Thymus (tissue), 11 donors: ENCODE results near the gene TASOR2. TPM values are rescaled to one million over a fixed set of nuclear protein-coding genes. Genes with fewer than 3 reads are reported as not detected.

Experiments used
- DNase-seq, 9 donors: peaks; one replicate each; pipeline ENCODE4 v3.0.0-alpha.2; 2013; ENCODE audit warnings: low spot score in 9 of 9, low read depth in 6 of 9, missing footprints in 1 of 9
- H3K27ac ChIP-seq, 2 donors: one replicate each; pipeline ENCODE4 v1.5.1; 2013; ENCODE audit warnings: control low read depth in 1 of 2, low read depth in 1 of 2, low read length in 1 of 2, mild to moderate bottlenecking in 1 of 2, moderate library complexity in 1 of 2
- H3K27me3 ChIP-seq, 2 donors: one replicate each; pipeline ENCODE4 v1.5.1; 2013; ENCODE audit warnings: low read length in 1 of 2; ENCODE audit not compliant: control insufficient read depth in 2 of 2, insufficient read depth in 1 of 2
- H3K36me3 ChIP-seq, 2 donors: one replicate each; pipeline ENCODE4 v1.5.1; 2013; ENCODE audit warnings: low read length in 1 of 2, mild to moderate bottlenecking in 1 of 2, moderate library complexity in 1 of 2; ENCODE audit not compliant: control insufficient read depth in 2 of 2, insufficient read depth in 2 of 2
- H3K4me1 ChIP-seq, 2 donors: one replicate each; pipeline ENCODE4 v1.5.1; 2013; ENCODE audit warnings: low read length in 2 of 2; ENCODE audit not compliant: control insufficient read depth in 2 of 2, insufficient read depth in 2 of 2
- H3K4me3 ChIP-seq, 2 donors: one replicate each; pipeline ENCODE4 v1.5.1; 2013; ENCODE audit warnings: low read length in 2 of 2, control low read depth in 1 of 2, mild to moderate bottlenecking in 1 of 2
- H3K9me3 ChIP-seq, 2 donors: one replicate each; pipeline ENCODE4 v1.5.1; 2013; ENCODE audit warnings: low read length in 1 of 2, mild to moderate bottlenecking in 1 of 2; ENCODE audit not compliant: control insufficient read depth in 2 of 2, insufficient read depth in 1 of 2
- WGBS: extraction: QIAGEN DNeasy Blood & Tissue Kit; methylation state at CpG from one replicate; pipeline ENCODE4 v1.1.7; 2013; 5-methylcytosine and 5-hydroxymethylcytosine counted together
- polyA plus RNA-seq: library from polyadenylated mRNA; stranded (reverse); fragments of 200-250 nt; gene quantifications from one replicate; pipeline ENCODE4 v1.2.3, GENCODE V29; 2013
- total RNA-seq: library from RNA; stranded (reverse); fragments of 120-200 nt; gene quantifications from one replicate; pipeline ENCODE4 v1.2.4, GENCODE V29; 2013
- donor health status: healthy.

The TASOR2 gene
- total and polyA plus RNA-seq, 2 donors, result 19.2 to 41.6 TPM

DNA sequence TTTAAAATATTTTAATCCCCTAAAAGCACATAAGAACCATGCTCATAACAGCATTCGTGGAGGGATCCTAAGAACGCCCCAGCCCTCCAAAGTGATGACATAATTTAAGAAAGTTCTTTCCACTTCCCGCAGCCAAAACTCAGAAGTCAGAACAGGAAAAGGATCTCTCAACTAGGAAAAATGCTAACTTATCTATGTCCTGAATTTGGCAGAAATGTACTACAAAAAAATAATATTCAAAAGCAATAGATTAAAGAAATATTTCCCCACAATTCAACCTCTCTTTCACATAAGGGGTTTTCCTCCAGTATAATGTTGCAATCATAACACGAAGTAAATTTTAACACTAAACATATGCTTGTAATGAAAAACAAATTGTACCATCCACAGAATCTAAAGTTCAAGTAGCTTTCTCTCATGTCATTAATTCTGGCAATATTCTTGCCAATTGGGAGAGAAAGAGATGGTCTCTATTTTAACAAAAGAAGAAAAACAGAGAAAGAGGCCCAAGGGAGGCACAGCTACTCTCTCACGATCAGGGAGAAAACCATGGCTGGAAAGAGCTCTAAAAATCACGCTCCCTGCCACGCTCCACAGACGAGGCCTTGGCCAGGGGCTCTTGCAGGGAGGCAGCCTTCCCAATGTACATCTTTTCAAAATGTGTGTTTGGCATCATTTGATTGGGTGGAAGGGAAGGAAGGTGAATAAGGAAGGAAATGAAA is 41.1 kb upstream of the TASOR2 start:
- peak overlapping the region in 1 of 2 donors; percentile 41 for H3K27ac ChIP-seq
- 96% methylated on average over 8 of the region's 8 CpGs for WGBS
- peaks cover 4 to 25% of the 10 kb centered on the region in 2 donors for H3K4me1 ChIP-seq
- no peaks in the 10 kb centered on the region for H3K27me3 ChIP-seq
- no peaks in the 10 kb centered on the region for H3K9me3 ChIP-seq
- peaks cover 10 to 13% of the 10 kb centered on the region in 2 donors for H3K36me3 ChIP-seq
- DNase-seq, result no peak
- no peak overlapping the region for H3K4me3 ChIP-seq

DNA sequence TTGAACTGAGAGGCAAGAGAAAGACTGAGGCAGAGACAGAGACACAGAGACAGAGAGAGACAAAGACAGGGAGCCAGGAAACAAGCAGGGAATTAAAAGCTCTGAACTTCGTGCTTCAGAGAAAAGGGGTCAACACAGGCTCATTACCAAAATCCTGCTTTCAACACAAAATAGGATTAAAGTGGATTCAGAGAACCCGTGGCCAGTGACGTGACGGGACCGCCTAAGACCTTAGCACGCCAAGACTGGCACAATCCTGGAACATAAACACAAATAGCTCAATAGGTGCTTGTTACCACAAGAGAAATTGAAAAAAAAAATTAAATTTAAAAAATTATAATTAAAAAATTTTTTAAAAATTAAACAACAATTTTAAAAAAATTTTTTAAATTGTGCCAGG is 39.7 kb upstream of the TASOR2 start:
- H3K9me3 ChIP-seq, result no peaks in the 10 kb centered on the region
- WGBS, result 98% methylated on average over 6 of the region's 6 CpGs
- no peaks in the 10 kb centered on the region for H3K27me3 ChIP-seq
- H3K4me1 ChIP-seq, result peaks cover 4 to 21% of the 10 kb centered on the region in 2 donors
- H3K36me3 ChIP-seq, result peaks cover 8 to 13% of the 10 kb centered on the region in 2 donors
- no peak overlapping the region for H3K27ac ChIP-seq
- H3K4me3 ChIP-seq, result no peak overlapping the region
- DNase-seq, result no peak

DNA sequence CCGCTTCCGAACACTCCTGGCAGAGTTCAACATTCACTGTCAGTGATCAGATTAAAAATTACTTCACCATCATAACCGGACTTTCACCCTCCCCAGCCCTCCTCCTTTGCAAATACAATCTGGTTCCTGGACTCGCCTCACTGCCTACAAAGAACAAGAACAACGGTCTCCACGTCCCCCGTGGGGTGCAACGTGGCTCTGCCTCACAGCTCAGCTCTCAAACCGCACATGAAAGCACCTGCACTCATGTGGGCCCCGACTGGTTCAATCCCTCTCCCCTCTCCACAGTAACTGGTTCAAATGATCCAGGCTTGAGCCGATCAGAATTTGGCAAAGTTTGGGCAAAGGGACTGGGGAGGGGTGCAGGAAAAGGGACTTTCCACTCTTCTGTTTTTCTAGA is 39.3 kb upstream of the TASOR2 start:
- peak in 1 of 9 donors; percentile 50 for DNase-seq
- Histone ChIP-seq H3K9me3 (no peaks in the 10 kb centered on the region), H3K4me1 (peaks cover 4 to 21% of the 10 kb centered on the region in 2 donors), H3K27ac (peak overlapping the region in 1 of 2 donors; percentile 67), H3K36me3 (peaks cover 3 to 10% of the 10 kb centered on the region in 2 donors), H3K4me3 (no peak overlapping the region), H3K27me3 (no peaks in the 10 kb centered on the region)
- 86% methylated on average over 11 of the region's 11 CpGs for WGBS

DNA sequence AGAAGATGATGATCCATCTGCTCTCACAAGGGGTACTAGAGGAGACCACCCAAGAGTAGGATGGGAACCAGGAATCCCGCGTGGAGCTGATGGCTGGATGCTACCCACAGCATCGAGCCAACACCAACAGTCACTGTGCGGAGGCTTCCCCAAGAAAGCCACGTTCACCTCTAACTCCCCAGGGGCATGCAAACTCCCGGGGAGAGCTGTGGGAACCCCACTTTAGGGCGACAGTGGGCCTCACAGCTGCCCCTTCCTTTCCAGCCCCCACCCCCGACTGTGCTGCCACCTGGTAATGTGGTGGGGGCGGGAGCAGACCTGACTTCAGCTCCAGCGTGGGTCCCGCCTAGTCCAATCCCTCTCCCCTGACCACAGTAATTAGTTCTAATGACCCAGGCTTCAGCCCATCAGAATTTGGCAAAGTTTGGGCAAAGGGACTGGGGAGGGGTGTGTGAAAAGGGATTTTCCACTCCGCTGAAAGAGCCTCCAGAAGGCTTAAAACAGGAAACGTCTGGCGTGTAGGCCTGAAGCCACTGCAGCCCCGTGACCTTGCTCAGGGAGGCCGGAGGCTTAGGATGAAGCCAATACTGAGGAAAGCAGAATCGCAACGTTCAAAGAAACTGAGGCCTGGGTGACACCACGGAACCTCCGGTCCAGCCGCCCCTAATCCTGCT is 38.6 kb upstream of the TASOR2 start:
- H3K36me3 ChIP-seq, result peaks cover 3 to 7% of the 10 kb centered on the region in 2 donors
- no peaks in the 10 kb centered on the region for H3K27me3 ChIP-seq
- DNase-seq, result peak in 1 of 9 donors; percentile 28
- H3K9me3 ChIP-seq, result no peaks in the 10 kb centered on the region
- peaks cover 4 to 23% of the 10 kb centered on the region in 2 donors for H3K4me1 ChIP-seq
- H3K4me3 ChIP-seq, result no peak overlapping the region
- peak overlapping the region in 1 of 2 donors; percentile 67 for H3K27ac ChIP-seq
- WGBS, result 83% methylated on average over 21 of the region's 21 CpGs

DNA sequence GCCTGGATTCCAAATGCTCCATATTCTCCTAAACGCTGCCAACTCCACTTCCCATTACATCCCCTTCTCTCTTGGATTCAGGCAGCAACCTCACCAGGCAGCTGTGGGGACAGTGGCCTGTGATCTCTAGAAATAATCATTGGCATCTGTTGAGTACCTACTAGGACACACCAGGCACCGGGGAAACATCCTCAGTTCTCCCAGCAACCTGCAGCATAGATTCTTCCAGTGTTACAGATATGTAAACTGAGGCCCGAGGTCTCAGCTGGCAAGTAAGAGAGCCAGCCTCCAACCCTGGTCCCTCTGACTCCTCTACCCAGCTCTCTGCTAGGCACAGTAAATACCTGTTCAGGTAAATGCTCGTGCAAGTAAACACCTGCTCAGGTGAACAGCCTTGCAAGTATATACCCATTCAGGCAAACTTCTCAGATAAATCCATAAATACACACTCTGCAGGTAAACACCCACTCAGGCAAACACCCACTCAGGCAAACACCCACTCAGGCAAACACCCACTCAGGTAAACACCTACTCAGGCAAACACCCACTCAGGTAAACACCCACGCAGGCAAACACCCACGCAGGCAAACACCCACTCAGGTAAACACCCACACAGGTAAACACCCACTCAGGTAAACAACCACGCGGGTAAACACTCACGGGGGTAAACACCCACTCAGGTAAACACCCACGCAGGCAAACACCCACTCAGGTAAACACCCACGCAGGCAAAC is 37.0 kb upstream of the TASOR2 start:
- no peak overlapping the region for H3K4me3 ChIP-seq
- H3K36me3 ChIP-seq, result peaks cover 0 to 3% of the 10 kb centered on the region in 2 donors
- H3K27ac ChIP-seq, result no peak overlapping the region
- peaks cover 13 to 39% of the 10 kb centered on the region in 2 donors for H3K4me1 ChIP-seq
- no peaks in the 10 kb centered on the region for H3K9me3 ChIP-seq
- WGBS, result 89% methylated on average over 11 of the region's 11 CpGs
- no peaks in the 10 kb centered on the region for H3K27me3 ChIP-seq
- no peak for DNase-seq

DNA sequence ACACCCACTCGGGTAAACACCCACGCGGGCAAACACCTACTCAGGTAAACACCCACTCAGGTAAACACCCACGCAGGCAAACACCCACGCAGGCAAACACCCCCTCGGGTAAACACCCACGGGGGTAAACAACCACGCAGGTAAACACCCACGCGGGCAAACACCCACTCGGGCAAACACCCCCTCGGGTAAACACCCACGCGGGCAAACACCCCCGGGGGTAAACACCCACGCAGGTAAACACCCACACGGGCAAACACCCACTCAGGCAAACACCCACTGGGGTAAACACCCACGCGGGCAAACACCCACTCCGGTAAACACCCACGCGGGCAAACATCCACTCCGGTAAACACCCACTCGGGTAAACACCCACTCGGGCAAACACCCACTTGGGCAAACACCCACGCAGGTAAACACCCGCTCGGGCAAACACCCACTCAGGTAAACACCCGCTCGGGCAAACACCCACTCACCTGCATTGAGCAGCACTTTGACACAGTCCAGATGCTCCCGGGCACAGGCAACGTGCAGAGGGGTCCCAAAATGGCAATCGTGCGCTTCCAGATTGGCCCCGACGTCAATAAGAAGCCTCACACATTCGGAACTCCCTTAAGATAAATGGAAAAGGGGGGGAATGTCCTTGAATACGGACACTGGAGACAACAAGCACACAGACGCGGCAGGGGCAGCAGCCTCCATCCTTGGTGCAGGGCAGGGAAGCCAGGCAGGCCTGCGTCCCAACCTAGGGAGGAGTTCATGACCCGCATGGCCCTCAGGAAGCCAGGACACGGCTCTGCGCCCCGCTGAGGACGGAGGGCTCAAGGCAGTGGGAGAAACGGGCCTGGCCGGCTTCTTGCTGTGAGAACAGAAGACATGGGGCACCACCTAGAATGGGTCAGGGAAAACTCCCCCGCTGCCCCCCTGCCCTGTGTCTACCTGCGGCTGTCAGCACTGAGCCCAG is 35.9 kb upstream of the TASOR2 start:
- Histone ChIP-seq H3K36me3 (peaks cover 0 to 3% of the 10 kb centered on the region in 2 donors), H3K4me1 (peaks cover 21 to 50% of the 10 kb centered on the region in 2 donors), H3K27me3 (no peaks in the 10 kb centered on the region), H3K27ac (no peak overlapping the region), H3K4me3 (no peak overlapping the region), H3K9me3 (no peaks in the 10 kb centered on the region)
- 95% methylated on average over 50 of the region's 50 CpGs for WGBS
- DNase-seq, result no peak

DNA sequence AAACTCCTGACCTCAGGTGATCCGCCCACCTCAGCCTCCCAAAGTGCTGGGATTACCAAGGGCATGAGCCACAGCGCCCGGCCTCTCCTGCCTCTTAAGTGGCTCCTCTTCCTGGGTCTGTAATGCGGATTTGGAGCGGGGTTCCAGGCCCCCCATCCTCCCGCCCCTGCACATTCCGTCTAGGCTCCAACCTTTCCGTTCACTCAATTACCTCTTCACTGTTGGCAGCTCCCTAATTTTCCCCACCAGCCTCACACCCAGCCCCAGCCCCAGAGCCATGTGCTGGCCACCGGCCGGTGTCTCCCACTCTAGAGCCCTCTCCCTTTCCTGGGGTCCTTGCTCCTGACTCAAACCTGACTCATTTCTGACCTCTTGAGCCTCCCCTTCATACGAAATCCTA is 34.9 kb upstream of the TASOR2 start:
- peaks cover 31 to 60% of the 10 kb centered on the region in 2 donors for H3K4me1 ChIP-seq

DNA sequence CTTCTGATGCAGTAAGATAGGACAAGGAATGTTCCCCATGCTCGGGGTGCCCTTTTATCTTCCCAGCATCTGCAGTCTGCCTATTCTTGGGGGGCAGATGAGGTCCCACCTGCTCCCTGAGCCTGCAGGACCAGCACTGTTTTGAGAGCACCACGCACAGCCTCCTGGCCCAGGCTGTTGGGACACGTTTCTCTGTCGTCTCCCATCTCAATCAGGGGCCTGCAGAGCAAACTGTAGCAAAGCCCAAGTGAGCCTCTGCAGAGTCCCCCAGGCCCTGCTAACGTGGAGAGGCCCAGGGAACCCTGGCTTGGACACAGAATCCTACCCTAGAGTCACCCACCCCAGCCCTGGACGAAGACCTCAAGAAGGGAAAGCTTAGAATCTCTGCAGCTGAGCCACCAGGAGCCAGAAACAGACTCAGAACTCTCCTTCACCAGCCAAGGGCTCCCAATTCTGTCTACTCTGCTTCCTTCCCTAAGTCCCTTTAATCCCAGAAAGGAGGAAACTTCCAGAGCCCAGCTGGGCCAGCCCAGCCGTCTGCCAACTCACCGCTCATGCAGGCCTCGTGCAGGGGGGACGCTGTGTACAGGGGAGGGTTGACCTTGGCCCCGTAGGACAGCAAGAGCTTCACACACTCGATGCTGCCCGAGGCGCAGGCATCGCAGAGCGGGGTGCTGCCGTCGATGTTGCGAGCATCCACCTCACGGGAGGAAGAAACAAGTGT is 33.8 kb upstream of the TASOR2 start:
- H3K36me3 ChIP-seq, result peaks cover 0 to 3% of the 10 kb centered on the region in 2 donors
- H3K27me3 ChIP-seq, result no peaks in the 10 kb centered on the region
- WGBS, result 98% methylated on average over 20 of the region's 20 CpGs
- H3K9me3 ChIP-seq, result no peaks in the 10 kb centered on the region
- no peak overlapping the region for H3K27ac ChIP-seq
- H3K4me1 ChIP-seq, result peaks cover 41 to 60% of the 10 kb centered on the region in 2 donors
- no peak for DNase-seq
- H3K4me3 ChIP-seq, result no peak overlapping the region

More for the DNA sequence above, 34.9 kb upstream of the TASOR2 start:
- Histone ChIP-seq H3K9me3 (no peaks in the 10 kb centered on the region), H3K27ac (no peak overlapping the region), H3K36me3 (peaks cover 0 to 3% of the 10 kb centered on the region in 2 donors), H3K4me3 (no peak overlapping the region), H3K27me3 (no peaks in the 10 kb centered on the region)
- WGBS, result 98% methylated on average over 11 of the region's 11 CpGs
- DNase-seq, result no peak
